A673 (cell line): ENCODE measurements around the gene IGSF22. TPM values are rescaled to one million over a fixed set of nuclear protein-coding genes. Genes with fewer than 3 reads are reported as not detected.
A peak's percentile ranks its signal among the peaks of the same experiment; 100 is the strongest.

Experiments used
- BruUV-seq: library from RNA; stranded (reverse); fragments of 400-500 nt; replicated peaks from 2 replicates; lab custom pipeline; 2021; lab: Mats Ljungman, UMichigan
- CTCF ChIA-PET: fragments of 300-600 bp; sonication (Branson Sonifier 250); formaldehyde crosslinking; loops from one replicate; lab custom pipeline; 2022; ENCODE audit warnings: antibody characterized with exemption; lab: Charles Lee
- POLR2A ChIA-PET: fragments of 300-600 bp; sonication (Branson Sonifier 250); formaldehyde crosslinking; loops from one replicate; lab custom pipeline; 2022; ENCODE audit warnings: antibody characterized with exemption; ENCODE audit not compliant: low non-redundant PET; lab: Charles Lee
- DNase-seq: peaks from one replicate; pipeline ENCODE4 v3.0.0-alpha.2; 2015; ENCODE audit warnings: low spot score
- H3K27ac ChIP-seq: fragments of 200-600 bp; sonication (generic); 2 replicates; pipeline ENCODE4 v1.5.1; 2016; ENCODE audit warnings: mixed run types, low read depth, mild to moderate bottlenecking, mixed read lengths, antibody characterized with exemption, low read length; ENCODE audit not compliant: poor library complexity, severe bottlenecking
- H3K27me3 ChIP-seq: fragments of 200-600 bp; sonication (generic); replicated peaks from 2 replicates; pipeline ENCODE4 v1.6.1; 2017; ENCODE audit warnings: mixed run types, low read depth, mild to moderate bottlenecking, mixed read lengths, antibody characterized with exemption, low read length; ENCODE audit not compliant: insufficient read depth, poor library complexity
- H3K36me3 ChIP-seq: fragments of 200-600 bp; sonication (generic); 2 replicates; pipeline ENCODE4 v1.6.1; 2016; ENCODE audit warnings: mixed run types, mild to moderate bottlenecking, mixed read lengths, antibody characterized with exemption, low read length; ENCODE audit not compliant: insufficient read depth, poor library complexity, severe bottlenecking
- H3K4me1 ChIP-seq: fragments of 200-600 bp; sonication (generic); 2 replicates; pipeline ENCODE4 v1.6.1; 2017; ENCODE audit warnings: mixed run types, mild to moderate bottlenecking, mixed read lengths, antibody characterized with exemption, low read length; ENCODE audit not compliant: insufficient read depth, poor library complexity, severe bottlenecking
- H3K4me3 ChIP-seq: fragments of 200-600 bp; sonication (generic); 2 replicates; pipeline ENCODE4 v1.5.1; 2016; ENCODE audit warnings: low read depth, mixed run types, mild to moderate bottlenecking, mixed read lengths, low read length; ENCODE audit not compliant: poor library complexity, severe bottlenecking
- H3K9me3 ChIP-seq: fragments of 200-600 bp; sonication (generic); 2 replicates; pipeline ENCODE4 v1.6.1; 2016; ENCODE audit warnings: mixed run types, low read depth, mild to moderate bottlenecking, mixed read lengths, antibody characterized with exemption, low read length; ENCODE audit not compliant: poor library complexity, severe bottlenecking
- EZH2 ChIP-seq: fragments of 200-600 bp; sonication (generic); IDR thresholded peaks from 2 replicates; pipeline ENCODE4 v1.6.1; 2017; ENCODE audit warnings: borderline replicate concordance, low read depth, mild to moderate bottlenecking, mixed read lengths, antibody characterized with exemption, low read length; ENCODE audit not compliant: poor library complexity, severe bottlenecking
- intact Hi-C: fragments of 100-400 bp; cut with micrococcal nuclease; formaldehyde crosslinking; loops from one replicate; pipeline ENCODE4 v1.10.0; 2022; ENCODE audit not compliant: unreplicated experiment
- total RNA-seq: library from RNA; stranded (reverse); gene quantifications from 2 replicates; pipeline ENCODE4 v1.2.3, GENCODE V29; 2021
- TF ChIP-seq, protein P1 (sequence below): fragments of 300-800, 200-600 bp; sonication (generic); conservative IDR thresholded peaks from 2 replicates; pipeline ENCODE4 v1.5.1; 2017; ENCODE audit warnings: low read depth, mild to moderate bottlenecking, antibody characterized with exemption, low read length, moderate library complexity, mixed read lengths

IGSF22 gene
- total RNA-seq, 1 experiment from 2014 or later, result not detected

DNA sequence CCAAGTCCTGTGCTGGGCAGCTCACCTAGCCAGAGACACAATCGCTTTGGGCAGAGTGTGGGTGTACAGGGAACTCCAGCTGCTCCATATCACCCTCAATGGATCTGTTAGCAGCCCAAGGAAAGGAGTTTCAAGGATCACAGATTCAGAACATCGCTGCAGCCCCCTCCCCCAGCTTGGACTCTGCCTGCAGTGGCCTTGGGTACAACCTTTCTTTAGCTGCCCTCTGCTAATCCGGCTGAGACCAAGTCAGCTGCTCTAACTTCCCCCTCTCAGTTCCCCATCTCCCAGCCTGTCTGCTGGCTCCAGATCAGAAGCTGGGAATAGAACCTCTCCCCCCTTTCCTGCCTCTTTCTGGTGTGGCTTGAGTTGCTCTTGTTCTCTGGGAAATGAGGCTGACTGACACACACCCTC is 26.1 kb downstream of the IGSF22 start:
- Histone ChIP-seq H3K27ac (no peak overlapping the region), H3K4me1 (no peaks in the 10 kb centered on the region), H3K9me3 (no peaks in the 10 kb centered on the region), H3K27me3 (no peaks in the 10 kb centered on the region), H3K4me3 (no peak overlapping the region), H3K36me3 (no peaks in the 10 kb centered on the region)
- DNase-seq, result no peak
- intact Hi-C loops, result no loop called here
- ChIA-PET CTCF (no interaction called here), POLR2A (no interaction called here)
- BruUV-seq, result no TSS peak
- no peak for TF ChIP-seq EZH2
- TF ChIP-seq, protein P1, sequence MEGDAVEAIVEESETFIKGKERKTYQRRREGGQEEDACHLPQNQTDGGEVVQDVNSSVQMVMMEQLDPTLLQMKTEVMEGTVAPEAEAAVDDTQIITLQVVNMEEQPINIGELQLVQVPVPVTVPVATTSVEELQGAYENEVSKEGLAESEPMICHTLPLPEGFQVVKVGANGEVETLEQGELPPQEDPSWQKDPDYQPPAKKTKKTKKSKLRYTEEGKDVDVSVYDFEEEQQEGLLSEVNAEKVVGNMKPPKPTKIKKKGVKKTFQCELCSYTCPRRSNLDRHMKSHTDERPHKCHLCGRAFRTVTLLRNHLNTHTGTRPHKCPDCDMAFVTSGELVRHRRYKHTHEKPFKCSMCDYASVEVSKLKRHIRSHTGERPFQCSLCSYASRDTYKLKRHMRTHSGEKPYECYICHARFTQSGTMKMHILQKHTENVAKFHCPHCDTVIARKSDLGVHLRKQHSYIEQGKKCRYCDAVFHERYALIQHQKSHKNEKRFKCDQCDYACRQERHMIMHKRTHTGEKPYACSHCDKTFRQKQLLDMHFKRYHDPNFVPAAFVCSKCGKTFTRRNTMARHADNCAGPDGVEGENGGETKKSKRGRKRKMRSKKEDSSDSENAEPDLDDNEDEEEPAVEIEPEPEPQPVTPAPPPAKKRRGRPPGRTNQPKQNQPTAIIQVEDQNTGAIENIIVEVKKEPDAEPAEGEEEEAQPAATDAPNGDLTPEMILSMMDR, result no peak

DNA sequence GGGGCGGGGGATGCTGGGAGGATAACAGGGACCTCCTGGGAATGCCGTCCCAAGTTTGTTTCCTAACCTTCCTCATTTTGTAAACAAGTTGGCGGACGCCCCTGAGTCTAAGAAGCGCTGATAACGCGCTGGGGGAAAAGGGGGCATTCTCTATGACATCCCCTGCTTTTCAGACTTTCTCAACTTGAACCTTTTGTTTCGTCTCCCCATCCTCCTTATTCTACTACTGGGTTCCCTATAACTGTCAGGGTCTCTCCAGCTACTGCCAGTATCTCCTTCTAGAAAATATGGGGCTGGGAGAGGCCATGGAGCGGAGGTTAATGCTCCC is 26.8 kb downstream of the IGSF22 start:
- no peak for TF ChIP-seq EZH2
- TF ChIP-seq, protein P1, result no peak
- Histone ChIP-seq H3K36me3 (no peaks in the 10 kb centered on the region), H3K27ac (no peak overlapping the region), H3K4me3 (peak overlapping the region; percentile 59), H3K9me3 (no peaks in the 10 kb centered on the region), H3K27me3 (no peaks in the 10 kb centered on the region), H3K4me1 (no peaks in the 10 kb centered on the region)
- BruUV-seq, result no TSS peak
- no peak for DNase-seq
- POLR2A ChIA-PET, result no interaction called here
- CTCF ChIA-PET, result no interaction called here
- intact Hi-C loops, result no loop called here

DNA sequence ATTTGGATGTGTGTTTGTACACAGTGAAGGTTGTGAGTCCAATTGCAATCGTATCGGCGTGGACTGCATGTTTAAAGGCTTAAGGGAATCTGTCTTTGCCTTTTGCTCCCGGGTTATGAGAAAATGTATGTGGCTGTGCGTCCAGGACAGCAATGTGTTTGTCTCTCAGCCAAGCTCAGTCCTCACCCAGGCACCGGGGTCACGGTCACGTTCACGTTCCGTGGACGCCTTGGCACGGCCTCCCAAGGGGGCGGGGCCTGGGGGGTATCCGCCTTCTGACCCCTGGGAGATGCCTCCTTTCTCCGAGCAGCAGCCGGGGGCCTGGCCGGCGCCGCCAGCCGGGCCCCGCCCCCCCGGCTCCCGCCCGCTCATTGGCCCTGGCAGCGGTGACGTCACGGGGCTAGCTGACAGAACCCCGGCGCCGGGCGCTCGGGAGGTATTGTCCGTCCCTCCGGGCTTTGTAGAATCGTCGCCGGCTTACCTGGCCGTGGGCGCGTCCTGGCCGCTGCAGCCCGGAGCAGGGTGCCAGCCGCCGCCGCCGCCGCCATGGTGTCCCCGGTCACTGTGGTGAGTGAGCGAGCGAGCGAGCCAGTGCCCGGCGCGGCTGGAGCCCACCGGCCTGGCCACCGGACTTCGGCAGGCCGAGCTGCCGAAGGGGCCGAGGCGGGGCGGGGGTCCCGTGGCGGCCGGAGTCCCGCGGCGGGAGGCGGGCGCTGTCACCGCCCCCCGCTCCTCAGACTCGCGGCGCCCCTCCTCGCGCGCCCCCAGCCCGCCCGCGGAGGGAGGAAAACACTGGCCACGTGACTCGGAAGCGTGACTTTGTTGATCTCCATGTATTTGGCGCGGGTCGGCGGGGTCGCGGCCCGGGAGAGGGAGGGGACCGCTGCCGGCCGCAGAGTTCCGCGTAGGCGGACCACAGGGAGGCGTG is 27.4 kb downstream of the IGSF22 start, which contains the start of gene TMEM86A:
TMEM86A (plus strand) TSS at position 439 of the 928 bp plus-strand sequence; CDS start at position 547, 108 bp downstream.
- H3K4me3 ChIP-seq, result peak within 1 kb of the TSS; percentile 59
- ChIA-PET CTCF (no interaction called here), POLR2A (interaction anchor here (0.6 kb wide), 1 partner anchor 18 kb away, joined by 9 read pairs; no protein-coding TSS in a partner anchor)
- TF ChIP-seq, protein P1, result no peak
- no peak for TF ChIP-seq EZH2
- H3K36me3 ChIP-seq, result no peaks in the 10 kb centered on the region
- no TSS peak for BruUV-seq
- no peaks in the 10 kb centered on the region for H3K27me3 ChIP-seq
- H3K9me3 ChIP-seq, result no peaks in the 10 kb centered on the region
- no peaks in the 10 kb centered on the region for H3K4me1 ChIP-seq
- H3K27ac ChIP-seq, result no peak within 1 kb of the TSS
- intact Hi-C loops, result no loop called here
- peak; percentile 81 for DNase-seq
